Activated T-helper 1 cell treated with anti-CD3 and anti-CD28 coated beads, Interleukin-12 subunit alpha, Interleukin-12 subunit beta, Interleukin-2, Interleukin-4 antibody, amounts not matched to agents 30 ng/mL and 10 ng/mL and 1 ng/mL, durations not matched to agents 14 hours and 24 hours and 36 hours (primary cell): Measurements from ENCODE around the gene FNBP1L. TPM values are rescaled to one million over a fixed set of nuclear protein-coding genes. Genes with fewer than 3 reads are reported as not detected.

Experiments
- DNase-seq: peaks from one replicate; pipeline ENCODE4 v3.0.0; 2021; ENCODE audit warnings: low spot score
- H3K27ac Mint-ChIP-seq: one replicate; pipeline ENCODE4 v1.8.0; 2021; ENCODE audit warnings: mild to moderate bottlenecking, mixed read lengths
- H3K27me3 Mint-ChIP-seq: one replicate; pipeline ENCODE4 v1.8.0; 2022; ENCODE audit warnings: mild to moderate bottlenecking, moderate library complexity, mixed read lengths; ENCODE audit not compliant: insufficient read depth
- H3K36me3 Mint-ChIP-seq: one replicate; pipeline ENCODE4 v1.8.0; 2021; ENCODE audit warnings: low read depth, mixed read lengths
- H3K4me1 Mint-ChIP-seq: one replicate; pipeline ENCODE4 v1.8.0; 2021; ENCODE audit warnings: low read depth, mixed read lengths
- H3K4me3 Mint-ChIP-seq: one replicate; pipeline ENCODE4 v1.8.0; 2021; ENCODE audit warnings: mild to moderate bottlenecking, moderate library complexity, mixed read lengths
- H3K9me3 Mint-ChIP-seq: one replicate; pipeline ENCODE4 v1.8.0; 2021; ENCODE audit warnings: mixed read lengths
- intact Hi-C: fragments of 100-400 bp; cut with micrococcal nuclease; formaldehyde crosslinking; loops from one replicate; pipeline ENCODE4 v1.15.1; 2024
- total RNA-seq: library from RNA; stranded (reverse); gene quantifications from 2 replicates; pipeline ENCODE4 v1.2.3, GENCODE V29; 2022

FNBP1L gene
- total RNA-seq, 1 donor from 2014 or later, result 0.16 TPM

GRCh38 chr1:93554883-93555872, 107.3 kb downstream of the FNBP1L start:
- intact Hi-C loops, result no loop called here
- Mint-ChIP-seq H3K27me3 (peaks cover 15% of the 10 kb centered on the region), H3K9me3 (no peaks in the 10 kb centered on the region), H3K4me3 (no peak overlapping the region), H3K27ac (no peak overlapping the region), H3K36me3 (no peaks in the 10 kb centered on the region), H3K4me1 (peaks cover 5% of the 10 kb centered on the region)
- no peak for DNase-seq

GRCh38 chr1:93556291-93556690, 108.4 kb downstream of the FNBP1L start:
- intact Hi-C loops, result no loop called here
- no peak overlapping the region for H3K4me3 Mint-ChIP-seq
- H3K36me3 Mint-ChIP-seq, result no peaks in the 10 kb centered on the region
- H3K27me3 Mint-ChIP-seq, result peaks cover 15% of the 10 kb centered on the region
- no peaks in the 10 kb centered on the region for H3K9me3 Mint-ChIP-seq
- no peak for DNase-seq
- H3K4me1 Mint-ChIP-seq, result peaks cover 5% of the 10 kb centered on the region
- H3K27ac Mint-ChIP-seq, result no peak overlapping the region

GRCh38 chr1:93559045-93559444, 111.1 kb downstream of the FNBP1L start:
- H3K27ac Mint-ChIP-seq, result no peak overlapping the region
- no peak for DNase-seq
- peaks cover 8% of the 10 kb centered on the region for H3K27me3 Mint-ChIP-seq
- no peak overlapping the region for H3K4me3 Mint-ChIP-seq
- H3K9me3 Mint-ChIP-seq, result no peaks in the 10 kb centered on the region
- H3K4me1 Mint-ChIP-seq, result peaks cover 5% of the 10 kb centered on the region
- H3K36me3 Mint-ChIP-seq, result no peaks in the 10 kb centered on the region
- intact Hi-C loops, result no loop called here

GRCh38 chr1:93559695-93560094, 111.8 kb downstream of the FNBP1L start:
- no peak overlapping the region for H3K27ac Mint-ChIP-seq
- no peaks in the 10 kb centered on the region for H3K9me3 Mint-ChIP-seq
- H3K4me3 Mint-ChIP-seq, result no peak overlapping the region
- H3K36me3 Mint-ChIP-seq, result no peaks in the 10 kb centered on the region
- no peak for DNase-seq
- intact Hi-C loops, result no loop called here
- H3K27me3 Mint-ChIP-seq, result peaks cover 5% of the 10 kb centered on the region
- H3K4me1 Mint-ChIP-seq, result peaks cover 5% of the 10 kb centered on the region

- Mint-ChIP-seq H3K27ac (no peak overlapping the region), H3K27me3 (peaks cover 3% of the 10 kb centered on the region), H3K36me3 (no peaks in the 10 kb centered on the region), H3K4me1 (no peaks in the 10 kb centered on the region), H3K4me3 (no peak overlapping the region), H3K9me3 (no peaks in the 10 kb centered on the region)
- intact Hi-C loops, result no loop called here
- no peak for DNase-seq
These were observed 117.7 kb downstream of the FNBP1L start for GRCh38 chr1:93565496-93566206.

- H3K4me1 Mint-ChIP-seq, result no peaks in the 10 kb centered on the region
These were observed 118.3 kb downstream of the FNBP1L start for GRCh38 chr1:93566227-93566626.

GRCh38 chr1:93567255-93567918, 119.5 kb downstream of the FNBP1L start:
- intact Hi-C loops, result no loop called here
- Mint-ChIP-seq H3K9me3 (no peaks in the 10 kb centered on the region), H3K4me1 (no peaks in the 10 kb centered on the region), H3K27ac (no peak overlapping the region), H3K36me3 (no peaks in the 10 kb centered on the region), H3K27me3 (peaks cover 3% of the 10 kb centered on the region), H3K4me3 (no peak overlapping the region)
- no peak for DNase-seq

More at GRCh38 chr1:93566227-93566626, 118.3 kb downstream of the FNBP1L start:
- no peaks in the 10 kb centered on the region for H3K36me3 Mint-ChIP-seq
- no peak for DNase-seq
- H3K27me3 Mint-ChIP-seq, result peaks cover 3% of the 10 kb centered on the region
- H3K27ac Mint-ChIP-seq, result no peak overlapping the region
- intact Hi-C loops, result no loop called here
- H3K9me3 Mint-ChIP-seq, result no peaks in the 10 kb centered on the region
- no peak overlapping the region for H3K4me3 Mint-ChIP-seq

GRCh38 chr1:93569489-93569888, 121.6 kb downstream of the FNBP1L start:
- Mint-ChIP-seq H3K27me3 (peaks cover 5% of the 10 kb centered on the region), H3K9me3 (no peaks in the 10 kb centered on the region), H3K4me3 (no peak overlapping the region), H3K4me1 (no peaks in the 10 kb centered on the region), H3K36me3 (no peaks in the 10 kb centered on the region), H3K27ac (no peak overlapping the region)
- intact Hi-C loops, result no loop called here
- DNase-seq, result no peak

- Mint-ChIP-seq H3K36me3 (no peaks in the 10 kb centered on the region), H3K27me3 (peaks cover 4% of the 10 kb centered on the region), H3K4me3 (no peak overlapping the region), H3K27ac (no peak overlapping the region), H3K9me3 (no peaks in the 10 kb centered on the region), H3K4me1 (no peaks in the 10 kb centered on the region)
- DNase-seq, result no peak
- intact Hi-C loops, result no loop called here
These were observed 123.8 kb downstream of the FNBP1L start for GRCh38 chr1:93571623-93572310.

- Mint-ChIP-seq H3K27ac (no peak overlapping the region), H3K4me3 (no peak overlapping the region), H3K4me1 (no peaks in the 10 kb centered on the region), H3K27me3 (peaks cover 5% of the 10 kb centered on the region), H3K9me3 (no peaks in the 10 kb centered on the region), H3K36me3 (no peaks in the 10 kb centered on the region)
- no peak for DNase-seq
- intact Hi-C loops, result no loop called here
These were observed 126.1 kb downstream of the FNBP1L start for GRCh38 chr1:93573940-93574469.

GRCh38 chr1:93574511-93574910, 126.6 kb downstream of the FNBP1L start:
- no peaks in the 10 kb centered on the region for H3K4me1 Mint-ChIP-seq
- no peak overlapping the region for H3K4me3 Mint-ChIP-seq
- peaks cover 5% of the 10 kb centered on the region for H3K27me3 Mint-ChIP-seq
- no peaks in the 10 kb centered on the region for H3K9me3 Mint-ChIP-seq
- H3K27ac Mint-ChIP-seq, result no peak overlapping the region
- no peak for DNase-seq
- no peaks in the 10 kb centered on the region for H3K36me3 Mint-ChIP-seq
- intact Hi-C loops, result no loop called here

- intact Hi-C loops, result no loop called here
- Mint-ChIP-seq H3K27ac (no peak overlapping the region), H3K4me3 (no peak overlapping the region)
These were observed 127.1 kb downstream of the FNBP1L start for GRCh38 chr1:93574991-93575390.

More at GRCh38 chr1:93574991-93575390, 127.1 kb downstream of the FNBP1L start:
- H3K9me3 Mint-ChIP-seq, result no peaks in the 10 kb centered on the region
- DNase-seq, result no peak
- H3K36me3 Mint-ChIP-seq, result no peaks in the 10 kb centered on the region
- peaks cover 5% of the 10 kb centered on the region for H3K27me3 Mint-ChIP-seq
- no peaks in the 10 kb centered on the region for H3K4me1 Mint-ChIP-seq
